Adipose tissue (tissue), 3 donors: ENCODE measurements around the gene SKOR2. TPM values are rescaled to one million over a fixed set of nuclear protein-coding genes. Genes with fewer than 3 reads are reported as not detected.
"Not testable (repeated sequence)": the region's sequence is repeated elsewhere in the genome, so short reads cannot be mapped to it uniquely, and the experiment has no call there.

Experiments used
- H3K27ac ChIP-seq: one replicate; pipeline ENCODE4 v1.5.1; 2013; ENCODE audit warnings: low read depth, low read length
- WGBS, 3 donors: extraction: QIAGEN DNeasy Blood & Tissue Kit; methylation state at CpG; one replicate each; pipeline ENCODE4 v1.1.7; 2013; 5-methylcytosine and 5-hydroxymethylcytosine counted together
- polyA plus RNA-seq, 3 donors: library from polyadenylated mRNA; stranded (reverse); fragments of 200-250 nt; gene quantifications; one replicate each; pipeline ENCODE4 v1.2.3, GENCODE V29; 2013
- donor health status: healthy with polysubstance abuse.
- donor health status: Bipolar disorder and iron deficiency.
- donor health status: healthy.

The SKOR2 gene
- polyA plus RNA-seq, 3 donors, result not detected

DNA sequence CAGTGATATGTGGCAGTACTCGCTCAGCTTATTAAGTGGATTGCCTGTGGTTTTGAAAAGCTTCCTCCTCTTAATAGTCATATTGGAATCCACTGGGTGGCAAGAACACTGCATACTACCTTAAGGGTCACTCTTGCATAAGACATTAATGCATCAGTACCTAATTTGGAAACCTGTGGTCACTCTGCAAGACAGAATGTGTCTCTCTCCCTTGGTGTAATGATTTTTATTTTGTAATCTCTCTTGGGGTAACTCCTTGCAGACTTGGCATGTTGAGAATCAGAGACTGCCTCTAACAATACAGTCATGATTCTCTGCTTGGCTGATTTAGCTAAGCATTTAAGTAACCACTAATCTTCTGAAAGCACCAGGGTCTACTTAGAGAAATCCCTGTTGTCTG is 42.3 kb downstream of the SKOR2 start:
- WGBS, 3 donors, result 46 to 79% (median 56%) methylated on average over 1 of the region's 1 CpG

DNA sequence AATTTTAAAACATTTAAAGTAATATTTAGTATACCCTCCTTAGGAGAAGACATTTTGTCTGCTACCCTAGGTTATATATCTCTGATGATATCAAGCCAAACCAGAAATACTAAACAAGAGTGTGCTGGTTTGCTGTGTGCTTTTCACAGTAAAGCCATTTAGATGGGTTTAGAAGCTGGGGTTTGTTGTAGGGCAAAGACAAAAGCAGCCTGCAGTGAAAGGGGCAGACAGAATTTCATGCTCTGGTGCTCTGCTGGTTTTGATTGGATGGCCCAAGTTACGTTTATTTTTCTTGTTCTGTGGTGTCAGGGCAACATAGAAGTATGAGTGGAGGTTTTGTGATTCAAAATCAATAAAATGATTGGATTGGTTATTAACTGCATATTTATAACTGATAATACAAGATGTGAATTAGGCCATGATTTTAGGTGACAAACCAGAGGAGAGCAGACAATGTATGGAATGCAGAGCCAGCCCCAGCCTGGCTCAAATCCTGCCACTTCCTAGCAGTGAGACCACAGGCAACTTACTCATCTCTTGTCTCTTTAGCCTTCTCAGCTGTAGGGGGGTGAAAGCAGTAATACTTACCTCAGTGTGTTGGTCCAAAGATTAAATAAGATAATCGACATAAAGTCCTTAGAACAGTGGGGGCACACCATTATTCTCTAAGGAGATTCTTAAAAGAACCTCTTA is 44.4 kb downstream of the SKOR2 start:
- 32 to 61% (median 51%) methylated on average over 2 of the region's 2 CpGs for WGBS, 3 donors
- no peak overlapping the region for H3K27ac ChIP-seq

More for the DNA sequence above, 42.3 kb downstream of the SKOR2 start:
- H3K27ac ChIP-seq, result no peak overlapping the region

DNA sequence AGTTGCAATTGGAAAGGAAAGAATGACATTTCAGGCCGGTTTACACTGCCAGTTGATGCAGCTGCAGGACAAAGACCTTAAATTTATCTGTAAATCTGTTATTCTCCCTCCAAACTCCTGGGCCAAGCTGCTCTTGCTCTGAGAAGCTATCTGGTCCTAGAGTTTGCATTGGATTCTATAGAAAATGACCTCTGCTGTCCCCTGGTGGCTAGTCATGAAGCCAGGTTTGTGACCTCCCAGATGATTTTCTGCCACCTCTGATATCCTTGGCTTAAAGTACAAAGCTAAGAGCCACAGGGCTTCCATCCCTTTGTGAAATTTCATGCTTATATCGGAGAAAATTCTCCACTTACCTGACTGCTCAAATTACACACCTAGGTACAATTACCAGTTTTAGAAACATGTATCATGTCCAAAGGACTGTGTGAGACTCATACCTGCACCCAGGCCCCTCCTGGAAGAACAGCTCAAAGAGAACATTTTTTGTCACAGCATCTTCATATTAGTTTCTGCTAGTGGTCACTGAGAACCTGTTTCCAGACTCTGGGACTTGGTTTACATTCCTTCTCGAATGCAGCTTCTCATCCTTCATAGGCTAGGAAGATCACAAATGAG is 46.4 kb downstream of the SKOR2 start:
- H3K27ac ChIP-seq, result no peak overlapping the region
- 41 to 51% (median 51%) methylated on average over 3 of the region's 3 CpGs for WGBS, 3 donors

DNA sequence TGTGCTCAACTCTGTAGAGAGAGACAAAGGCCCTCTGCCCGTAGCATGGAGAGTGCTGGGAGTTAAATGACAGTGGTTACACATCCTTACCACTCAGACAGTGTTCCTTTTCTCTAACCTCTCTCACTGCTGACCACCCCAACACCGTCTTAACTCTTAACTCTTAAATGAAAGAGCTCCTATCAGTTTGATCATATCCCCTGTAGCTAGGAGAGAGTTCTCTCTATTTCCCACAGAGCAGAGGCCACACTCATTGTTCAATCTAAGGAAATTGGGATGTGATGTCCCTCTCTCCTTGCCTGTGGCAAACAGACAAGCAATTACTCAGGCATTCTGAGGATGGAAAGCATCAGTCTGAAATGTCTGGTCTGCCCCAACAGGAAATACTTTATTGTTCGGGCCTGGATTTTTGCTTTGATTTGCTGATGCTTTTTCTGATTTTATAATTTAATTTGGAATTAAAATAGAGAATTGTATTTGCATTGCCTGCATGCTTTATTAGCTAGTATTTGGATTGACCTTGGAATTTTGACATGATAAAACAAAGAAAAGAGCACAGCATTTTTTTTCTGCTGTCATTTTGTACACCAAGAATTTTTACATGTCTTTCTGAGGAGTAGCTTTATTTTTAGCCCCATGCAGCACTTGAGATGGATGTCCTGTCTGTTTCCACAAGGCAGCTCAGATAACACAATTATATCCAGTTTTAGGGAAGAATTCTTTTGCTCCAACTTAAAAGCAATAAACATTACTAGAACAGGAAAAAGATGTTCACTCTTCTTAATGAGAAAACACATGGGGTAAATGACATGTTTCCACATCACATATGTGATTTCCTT is 47.6 kb downstream of the SKOR2 start:
- WGBS, 3 donors, result 53 to 63% (median 57%) methylated on average over 3 of the region's 3 CpGs
- H3K27ac ChIP-seq, result no peak overlapping the region

GRCh38 chr18:47195961-47196360 is 55.5 kb downstream of the SKOR2 start:
- WGBS, 3 donors, result 62 to 66% (median 64%) methylated on average over 3 of the region's 3 CpGs
- not testable (repeated sequence) for H3K27ac ChIP-seq

DNA sequence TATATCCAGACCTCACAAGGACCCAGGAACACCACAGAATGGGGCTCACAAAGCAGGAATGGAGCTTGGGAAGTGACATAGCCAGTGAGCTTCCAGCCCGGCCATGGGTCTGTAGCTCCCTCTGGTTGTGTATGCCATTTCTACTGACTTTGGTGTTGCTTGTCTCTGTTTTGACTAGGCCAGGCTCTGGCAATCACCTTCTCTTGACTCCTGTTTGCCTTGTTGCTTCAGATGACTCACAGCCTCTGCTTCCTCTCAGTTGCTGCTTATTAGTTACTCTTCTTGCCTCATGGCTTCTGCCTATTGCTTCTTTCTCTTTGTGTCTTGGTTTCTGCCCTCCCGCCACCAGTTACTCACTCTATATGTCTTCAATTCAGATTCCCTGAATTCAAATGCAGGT is 59.5 kb downstream of the SKOR2 start:
- 91 to 94% (median 91%) methylated on average over 2 of the region's 2 CpGs for WGBS, 3 donors
- H3K27ac ChIP-seq, result no peak overlapping the region

DNA sequence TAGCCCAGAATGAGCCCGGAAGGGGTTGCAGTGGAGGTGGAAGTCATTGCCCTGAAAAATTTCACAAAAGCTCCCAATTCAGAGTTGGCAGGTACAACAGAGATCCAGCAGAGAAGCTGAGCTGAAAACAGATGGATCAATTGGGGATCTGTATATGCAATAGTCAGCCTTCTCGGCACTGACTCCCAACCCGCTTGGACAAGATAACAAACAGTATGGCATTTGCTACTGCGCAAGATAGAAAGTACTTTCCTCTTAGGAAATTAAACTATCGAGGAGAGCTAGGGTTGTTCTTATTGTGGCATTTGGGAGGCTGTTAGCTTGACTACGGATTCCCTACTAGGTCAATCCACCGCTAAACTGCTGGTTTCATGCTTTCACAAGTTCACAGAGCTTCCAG is 63.7 kb downstream of the SKOR2 start:
- WGBS, 3 donors, result 79 to 88% (median 83%) methylated on average over 7 of the region's 7 CpGs
- H3K27ac ChIP-seq, result no peak overlapping the region

- no peak overlapping the region for H3K27ac ChIP-seq
- WGBS, 3 donors, result 73 to 84% (median 84%) methylated on average over 5 of the region's 5 CpGs
Measured at GRCh38 chr18:47184419-47185050, 66.9 kb downstream of the SKOR2 start.

DNA sequence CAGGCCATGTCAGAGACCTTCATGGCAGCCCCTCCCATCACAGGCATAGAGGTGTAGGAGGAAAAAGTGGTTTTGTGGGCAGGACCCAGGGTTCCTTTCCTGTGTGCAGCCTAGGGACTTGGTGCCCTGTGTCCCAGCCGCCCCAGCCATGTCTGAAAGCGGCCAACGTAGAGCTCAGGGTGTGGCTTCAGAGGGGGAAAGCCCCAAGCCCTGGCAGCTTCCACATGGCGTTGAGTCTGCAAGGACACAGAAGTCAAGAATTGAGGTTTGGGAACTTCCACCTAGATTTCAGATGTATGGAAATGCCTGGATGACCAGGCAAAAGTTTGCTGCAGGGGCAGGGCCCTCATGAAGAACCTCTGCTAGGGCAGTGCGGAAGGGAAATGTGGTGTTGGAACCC is 69.3 kb downstream of the SKOR2 start:
- WGBS, 3 donors, result 86% methylated on average over 5 of the region's 5 CpGs
- H3K27ac ChIP-seq, result not testable (repeated sequence)

DNA sequence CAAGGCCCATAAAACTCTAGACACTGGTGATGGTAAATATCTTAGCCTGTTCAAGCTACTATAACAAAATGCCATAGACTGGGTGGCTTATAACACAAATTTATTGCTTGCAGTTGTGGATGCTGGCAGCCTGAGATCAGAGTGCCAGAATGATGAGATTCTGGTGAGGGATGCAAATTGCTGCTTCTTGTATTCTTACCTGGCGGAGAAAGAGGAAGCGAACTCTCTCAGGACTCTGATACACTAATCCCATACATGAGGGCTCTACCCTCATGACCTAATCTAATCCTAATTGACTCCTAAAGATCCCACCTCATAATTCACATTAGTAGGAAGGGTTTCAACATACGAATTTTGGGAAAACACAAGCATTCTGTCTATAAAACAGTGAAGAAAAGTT is 70.7 kb downstream of the SKOR2 start:
- 74 to 86% (median 75%) methylated on average over 3 of the region's 3 CpGs for WGBS, 3 donors
- H3K27ac ChIP-seq, result no peak overlapping the region

DNA sequence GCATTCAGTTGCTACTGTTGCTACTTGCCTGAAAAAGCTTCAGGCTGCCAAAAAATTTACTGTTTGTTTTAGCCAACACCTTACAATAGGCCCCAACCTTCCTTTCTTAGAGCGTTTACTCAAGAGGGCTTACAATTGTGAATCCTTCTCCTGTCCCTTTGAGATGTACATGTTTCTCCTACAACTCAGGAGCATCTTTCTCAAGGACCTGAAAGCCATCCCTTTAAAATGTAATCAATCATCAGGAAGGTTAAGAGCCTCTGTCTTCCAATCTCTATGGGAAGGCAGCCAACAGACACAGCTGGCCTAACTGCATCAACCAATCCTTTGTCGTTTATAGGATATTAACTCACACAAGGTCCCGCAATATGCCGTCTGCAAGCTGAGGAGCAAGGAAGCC is 71.9 kb downstream of the SKOR2 start:
- H3K27ac ChIP-seq, result no peak overlapping the region
- WGBS, 3 donors, result 25 to 64% (median 42%) methylated on average over 4 of the region's 4 CpGs

DNA sequence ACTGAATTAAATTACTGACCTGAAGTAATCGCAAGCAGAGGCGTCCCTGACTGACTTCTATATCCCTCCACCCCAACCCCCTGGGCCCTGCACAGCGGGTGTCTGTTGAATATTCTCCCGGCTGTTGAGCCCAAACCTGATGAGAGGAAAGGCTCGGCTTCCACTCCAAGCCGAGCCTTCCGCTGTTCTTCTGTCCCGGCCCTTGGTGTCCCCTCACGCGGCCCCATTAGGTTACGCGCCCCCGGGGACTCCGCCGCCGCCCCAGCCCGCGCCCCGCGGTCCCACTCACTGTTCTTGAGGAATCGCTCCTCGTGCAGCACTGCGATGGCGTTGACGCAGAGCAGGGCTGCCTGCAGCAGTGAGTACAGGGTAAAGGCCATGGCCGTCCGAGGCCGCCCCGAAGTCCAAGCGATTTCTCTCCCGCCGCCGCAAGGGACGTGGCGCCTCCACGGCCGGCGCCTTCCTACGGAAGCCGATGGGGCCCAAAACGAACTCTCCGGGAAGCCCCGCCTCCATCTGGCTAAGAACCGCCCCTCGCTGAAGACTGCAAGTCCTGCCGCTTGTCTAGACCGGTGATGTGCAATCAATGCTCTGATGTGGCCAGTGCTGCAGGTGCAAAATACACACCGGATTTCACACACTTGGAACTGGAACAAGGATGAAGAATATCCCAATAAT is 75.4 kb downstream of the SKOR2 start, which contains the start of gene IER3IP1:
Gene IER3IP1 (minus strand): TSS at position 467 of the 678 bp plus-strand sequence. CDS start 87 bp downstream, at position 380.
- WGBS, 3 donors, result 0 to 1% (median 1%) methylated on average over 48 of the region's 48 CpGs
- H3K27ac ChIP-seq, result no peak within 1 kb of the TSS

DNA sequence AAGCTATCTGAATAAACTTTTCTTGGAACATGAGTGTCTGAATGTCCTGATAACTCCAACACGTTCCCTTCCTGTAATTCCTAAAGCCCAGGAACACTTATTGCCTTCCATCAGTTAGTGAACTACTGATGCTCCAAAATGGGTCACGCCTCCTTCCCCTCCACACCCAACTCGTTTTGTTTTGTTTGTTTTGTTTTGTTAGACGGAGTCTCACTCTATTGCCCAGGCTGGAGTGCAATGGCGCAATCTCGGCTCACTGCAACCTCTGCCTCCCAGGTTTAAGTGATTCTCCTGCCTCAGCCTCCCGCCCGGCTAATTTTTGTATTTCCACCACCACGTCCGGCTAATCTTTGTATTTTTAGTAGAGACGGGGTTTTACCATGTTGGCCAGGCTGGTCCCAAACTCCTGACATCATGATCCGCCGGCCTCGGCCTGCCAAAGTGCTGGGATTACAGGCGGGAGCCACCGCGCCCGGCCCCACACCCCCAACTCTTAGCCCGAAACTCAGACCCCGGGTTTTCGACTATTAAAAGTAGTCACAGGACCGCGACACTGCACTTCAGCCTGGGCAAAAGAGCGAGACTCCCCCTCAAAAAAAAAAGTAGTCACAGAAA is 76.1 kb downstream of the SKOR2 start:
- H3K27ac ChIP-seq, result no peak overlapping the region
- WGBS, 3 donors, result 2 to 5% (median 4%) methylated on average over 24 of the region's 24 CpGs

GRCh38 chr18:47174545-47175116 is 76.8 kb downstream of the SKOR2 start:
- H3K27ac ChIP-seq, result no peak overlapping the region
- 55 to 83% (median 82%) methylated on average over 13 of the region's 13 CpGs for WGBS, 3 donors

DNA sequence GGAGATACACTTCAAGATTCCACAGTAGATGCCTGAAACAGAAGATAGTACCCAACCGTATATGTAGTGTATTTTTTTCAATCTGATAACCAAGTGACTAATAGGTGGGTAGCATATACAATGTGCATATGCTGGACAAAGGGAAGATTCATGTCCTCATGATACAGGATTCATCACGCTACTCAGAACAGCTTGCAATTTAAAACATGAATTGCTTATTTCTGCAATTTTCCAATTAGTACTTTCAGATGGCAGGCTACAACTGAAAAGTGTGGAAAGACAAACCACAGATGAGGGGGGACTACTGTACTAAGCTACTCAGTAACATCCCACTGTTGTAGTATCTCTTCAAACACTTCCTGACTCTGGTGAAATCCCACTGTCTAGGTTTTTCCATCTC is 79.0 kb downstream of the SKOR2 start:
- WGBS, 3 donors, result 78 to 85% (median 78%) methylated on average over 2 of the region's 2 CpGs
- H3K27ac ChIP-seq, result no peak overlapping the region

DNA sequence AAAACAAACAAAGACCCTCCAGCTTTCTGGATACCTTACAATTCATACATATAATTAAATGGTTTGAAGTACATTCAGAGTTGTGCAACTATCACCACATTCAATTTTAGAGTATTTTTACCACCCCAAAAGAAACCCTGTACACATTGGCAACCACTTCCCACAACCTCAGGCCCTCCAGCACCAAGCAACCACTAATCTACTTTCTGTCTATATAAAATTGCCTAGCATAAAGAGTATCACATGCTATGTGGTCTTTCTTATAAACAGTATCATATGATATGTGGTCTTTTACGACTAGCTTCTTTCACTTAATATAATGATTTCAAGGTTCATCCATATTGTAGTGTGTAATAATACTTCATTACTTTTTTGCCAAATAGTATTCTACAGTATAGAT is 82.5 kb downstream of the SKOR2 start:
- WGBS, 3 donors, result 86 to 89% (median 87%) methylated on average over 1 of the region's 1 CpG
- H3K27ac ChIP-seq, result no peak overlapping the region

- no peak overlapping the region for H3K27ac ChIP-seq
Measured at GRCh38 chr18:47168509-47168908, 83.0 kb downstream of the SKOR2 start.

- 65 to 90% (median 83%) methylated on average over 2 of the region's 2 CpGs for WGBS, 3 donors
- no peak overlapping the region for H3K27ac ChIP-seq
Measured at GRCh38 chr18:47166294-47166693, 85.2 kb downstream of the SKOR2 start.
